ENCODE results near the gene FAM53B. TPM values are rescaled to one million over a fixed set of nuclear protein-coding genes. Genes with fewer than 3 reads are reported as not detected.

The FAM53B gene
- total RNA-seq, 1 donor from 2014 or later = 9.2 TPM

GRCh38 chr10:124573726-124574455, 170.3 kb downstream of the FAM53B start:
- no peak for TF ChIP-seq CTCF (conservative IDR thresholded peaks at IDR 0.05; ENCODE audit: low read depth, low read length)
- no peak overlapping the region for H3K4me3 ChIP-seq (ENCODE audit: low read depth, low read length)
- DNase-seq (ENCODE audit: low read depth) = no peak

GRCh38 chr10:124572751-124573150, 171.4 kb downstream of the FAM53B start:
- H3K4me3 ChIP-seq (ENCODE audit: low read depth, low read length) = no peak overlapping the region
- DNase-seq (ENCODE audit: low read depth) = no peak
- no peak for TF ChIP-seq CTCF (conservative IDR thresholded peaks at IDR 0.05; ENCODE audit: low read depth, low read length)

- TF ChIP-seq CTCF (conservative IDR thresholded peaks at IDR 0.05; ENCODE audit: low read depth, low read length) = no peak
- no peak overlapping the region for H3K4me3 ChIP-seq (ENCODE audit: low read depth, low read length)
- DNase-seq (ENCODE audit: low read depth) = no peak
Observed at GRCh38 chr10:124570646-124571045, 173.5 kb downstream of the FAM53B start.

- no peak overlapping the region for H3K4me3 ChIP-seq (ENCODE audit: low read depth, low read length)
- DNase-seq (ENCODE audit: low read depth) = no peak
- TF ChIP-seq CTCF (conservative IDR thresholded peaks at IDR 0.05; ENCODE audit: low read depth, low read length) = no peak
Observed at GRCh38 chr10:124569623-124570470, 174.3 kb downstream of the FAM53B start.

Other genes with a start within 250 kb of the FAM53B start
- gene EEF1AKMT2, start 47.5 kb upstream of the FAM53B start, total RNA-seq = 16.0 and 17.0 TPM in 2 replicates
- 9.3 and 14.5 TPM in 2 replicates for gene ABRAXAS2, start 57.4 kb upstream of the FAM53B start, total RNA-seq
- gene ZRANB1, start 197.7 kb upstream of the FAM53B start, total RNA-seq = 12.0 and 13.9 TPM in 2 replicates